ENCODE results near the gene GAS2L2.

GAS2L2 gene

GRCh38 chr17:35717475-35717874 is 35.6 kb downstream of the GAS2L2 start:
- Histone ChIP-seq H4K20me1 (ENCODE audit: insufficient read depth) (no peaks in the 10 kb centered on the region), H3K9ac (no peak overlapping the region), H3K4me2 (no peak overlapping the region), H3K4me1 (ENCODE audit: low read depth, poor library complexity, severe bottlenecking) (no peaks in the 10 kb centered on the region), H3K36me3 (ENCODE audit: insufficient read depth) (0 out of 2 replicates have a peak, but pooled peaks cover under 1% of the 10 kb centered on the region), H3K4me3 (IDR thresholded peaks at IDR 0.05; ENCODE audit: insufficient read depth, low read depth, low read length) (no peak overlapping the region), H3K27ac (no peak overlapping the region), H2AFZ (ENCODE audit: low read depth) (no peak overlapping the region), H3K27me3 (ENCODE audit: insufficient read depth, low read depth) (no peaks in the 10 kb centered on the region), H3K79me2 (ENCODE audit: insufficient read depth, low read depth) (no peaks in the 10 kb centered on the region)
- TF ChIP-seq CTCF (conservative IDR thresholded peaks at IDR 0.05; ENCODE audit: low read depth, low read length), result no peak

GRCh38 chr17:35716897-35717465 is 36.1 kb downstream of the GAS2L2 start:
- no peak overlapping the region for H3K4me3 ChIP-seq (IDR thresholded peaks at IDR 0.05; ENCODE audit: insufficient read depth, low read depth, low read length)
- H3K79me2 ChIP-seq (ENCODE audit: insufficient read depth, low read depth), result no peaks in the 10 kb centered on the region
- H3K36me3 ChIP-seq (ENCODE audit: insufficient read depth), result no peaks in the 10 kb centered on the region
- no peak overlapping the region for H3K27ac ChIP-seq
- H3K27me3 ChIP-seq (ENCODE audit: insufficient read depth, low read depth), result no peaks in the 10 kb centered on the region
- H3K9ac ChIP-seq, result no peak overlapping the region
- H2AFZ ChIP-seq (ENCODE audit: low read depth), result no peak overlapping the region
- H4K20me1 ChIP-seq (ENCODE audit: insufficient read depth), result no peaks in the 10 kb centered on the region
- no peak overlapping the region for H3K4me2 ChIP-seq
- H3K4me1 ChIP-seq (ENCODE audit: low read depth, poor library complexity, severe bottlenecking), result no peaks in the 10 kb centered on the region
- TF ChIP-seq CTCF (conservative IDR thresholded peaks at IDR 0.05; ENCODE audit: low read depth, low read length), result no peak

- Histone ChIP-seq H4K20me1 (ENCODE audit: insufficient read depth) (no peaks in the 10 kb centered on the region), H3K4me1 (ENCODE audit: low read depth, poor library complexity, severe bottlenecking) (no peaks in the 10 kb centered on the region), H3K36me3 (ENCODE audit: insufficient read depth) (no peaks in the 10 kb centered on the region), H3K79me2 (ENCODE audit: insufficient read depth, low read depth) (no peaks in the 10 kb centered on the region), H3K27me3 (ENCODE audit: insufficient read depth, low read depth) (no peaks in the 10 kb centered on the region), H3K4me2 (no peak overlapping the region), H2AFZ (ENCODE audit: low read depth) (no peak overlapping the region), H3K4me3 (IDR thresholded peaks at IDR 0.05; ENCODE audit: insufficient read depth, low read depth, low read length) (no peak overlapping the region), H3K9ac (no peak overlapping the region), H3K27ac (no peak overlapping the region)
- TF ChIP-seq CTCF (conservative IDR thresholded peaks at IDR 0.05; ENCODE audit: low read depth, low read length), result no peak
Observed at GRCh38 chr17:35716173-35716572, 36.9 kb downstream of the GAS2L2 start.

DNA sequence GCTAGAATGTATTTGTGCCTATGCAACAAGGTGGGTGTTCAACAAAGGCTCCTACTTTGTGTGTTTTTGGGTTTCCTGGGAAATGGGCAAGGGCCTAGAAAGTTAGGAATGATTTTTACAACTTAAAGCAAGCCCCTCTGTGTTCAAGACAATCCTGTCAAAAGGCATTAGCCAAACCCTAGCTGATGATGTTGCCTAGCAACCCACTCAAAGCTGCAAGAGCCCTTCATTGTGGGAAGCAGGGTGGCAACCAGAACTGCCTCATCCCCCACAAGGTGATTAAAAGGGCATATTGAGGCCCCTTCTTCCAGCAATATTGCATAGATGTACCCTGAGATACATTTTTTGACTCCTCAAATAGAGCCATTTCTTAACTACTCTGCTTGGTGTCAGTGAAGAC is 37.6 kb downstream of the GAS2L2 start:
- H3K36me3 ChIP-seq (ENCODE audit: insufficient read depth), result no peaks in the 10 kb centered on the region
- H3K9ac ChIP-seq, result no peak overlapping the region
- H3K4me2 ChIP-seq, result no peak overlapping the region
- H3K27ac ChIP-seq, result no peak overlapping the region
- no peaks in the 10 kb centered on the region for H3K79me2 ChIP-seq (ENCODE audit: insufficient read depth, low read depth)
- H3K4me3 ChIP-seq (IDR thresholded peaks at IDR 0.05; ENCODE audit: insufficient read depth, low read depth, low read length), result no peak overlapping the region
- H3K27me3 ChIP-seq (ENCODE audit: insufficient read depth, low read depth), result no peaks in the 10 kb centered on the region
- no peaks in the 10 kb centered on the region for H4K20me1 ChIP-seq (ENCODE audit: insufficient read depth)
- H3K4me1 ChIP-seq (ENCODE audit: low read depth, poor library complexity, severe bottlenecking), result no peaks in the 10 kb centered on the region
- H2AFZ ChIP-seq (ENCODE audit: low read depth), result no peak overlapping the region
- TF ChIP-seq CTCF (conservative IDR thresholded peaks at IDR 0.05; ENCODE audit: low read depth, low read length), result no peak
